IMR-90 (cell line): ENCODE measurements around the gene KRTAP19-1.

Experiments
- BHLHE40 ChIP-seq: fragments of 150-350 bp; IDR thresholded peaks from 2 replicates; pipeline ENCODE4 v1.6.1; 2016; ENCODE audit warnings: mild to moderate bottlenecking, low read depth, low read length
- FOS ChIP-seq: fragments of 150-350 bp; IDR thresholded peaks from 2 replicates; pipeline ENCODE4 v1.6.1; 2016; ENCODE audit warnings: low read depth, low read length
- MAFK ChIP-seq: IDR thresholded peaks from 2 replicates; pipeline ENCODE4 v1.6.1; 2012; ENCODE audit warnings: low read depth, low read length, improper control_type of control experiment
- MXI1 ChIP-seq: IDR thresholded peaks from 2 replicates; pipeline ENCODE4 v1.6.1; 2012; ENCODE audit warnings: low read depth, mild to moderate bottlenecking, low read length, moderate library complexity, borderline replicate concordance
- NFE2L2 ChIP-seq: fragments of 150-350 bp; IDR thresholded peaks from 2 replicates; pipeline ENCODE4 v1.6.1; 2016; ENCODE audit warnings: low read depth, mild to moderate bottlenecking, low read length
- POLR2A ChIP-seq: IDR thresholded peaks from 2 replicates; pipeline ENCODE4 v1.6.1; 2012; ENCODE audit warnings: mild to moderate bottlenecking, low read depth, low read length
- RAD21 ChIP-seq: IDR thresholded peaks from 2 replicates; pipeline ENCODE4 v1.6.1; 2012; ENCODE audit warnings: low read length, improper control_type of control experiment
- RFX5 ChIP-seq: IDR thresholded peaks from 2 replicates; pipeline ENCODE4 v1.8.0; 2012; ENCODE audit warnings: low read depth, mild to moderate bottlenecking, low read length, moderate library complexity
- SMC3 ChIP-seq: fragments of 150-350 bp; IDR thresholded peaks from 2 replicates; pipeline ENCODE4 v1.6.1; 2016; ENCODE audit warnings: low read depth, mild to moderate bottlenecking, antibody characterized with exemption, low read length, moderate library complexity
- TF ChIP-seq, protein P1 (sequence below): conservative IDR thresholded peaks from 2 replicates; pipeline ENCODE4 v1.5.1; 2012; ENCODE audit warnings: mild to moderate bottlenecking, low read depth, low read length, improper control_type of control experiment

DNA sequence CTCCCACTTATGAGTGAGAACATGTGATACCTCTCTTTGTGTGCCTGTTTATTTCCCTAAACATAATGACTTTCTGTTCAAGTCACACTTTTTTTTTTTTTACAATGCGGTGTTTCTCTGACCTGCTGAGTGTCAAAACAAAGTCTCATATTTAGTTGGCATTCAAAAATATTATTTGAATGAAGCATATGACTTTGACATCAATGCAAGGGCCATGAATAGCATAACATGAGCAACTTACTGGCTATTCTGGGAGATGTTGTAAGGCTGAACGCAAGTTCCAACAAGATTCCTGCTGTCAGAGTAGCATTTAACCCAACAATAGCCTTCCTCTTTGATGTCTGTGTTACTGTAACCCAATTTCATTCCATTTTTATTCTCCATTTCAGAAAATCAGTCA, 2.0 kb upstream of the KRTAP19-1 start:
- TF ChIP-seq, protein P1, sequence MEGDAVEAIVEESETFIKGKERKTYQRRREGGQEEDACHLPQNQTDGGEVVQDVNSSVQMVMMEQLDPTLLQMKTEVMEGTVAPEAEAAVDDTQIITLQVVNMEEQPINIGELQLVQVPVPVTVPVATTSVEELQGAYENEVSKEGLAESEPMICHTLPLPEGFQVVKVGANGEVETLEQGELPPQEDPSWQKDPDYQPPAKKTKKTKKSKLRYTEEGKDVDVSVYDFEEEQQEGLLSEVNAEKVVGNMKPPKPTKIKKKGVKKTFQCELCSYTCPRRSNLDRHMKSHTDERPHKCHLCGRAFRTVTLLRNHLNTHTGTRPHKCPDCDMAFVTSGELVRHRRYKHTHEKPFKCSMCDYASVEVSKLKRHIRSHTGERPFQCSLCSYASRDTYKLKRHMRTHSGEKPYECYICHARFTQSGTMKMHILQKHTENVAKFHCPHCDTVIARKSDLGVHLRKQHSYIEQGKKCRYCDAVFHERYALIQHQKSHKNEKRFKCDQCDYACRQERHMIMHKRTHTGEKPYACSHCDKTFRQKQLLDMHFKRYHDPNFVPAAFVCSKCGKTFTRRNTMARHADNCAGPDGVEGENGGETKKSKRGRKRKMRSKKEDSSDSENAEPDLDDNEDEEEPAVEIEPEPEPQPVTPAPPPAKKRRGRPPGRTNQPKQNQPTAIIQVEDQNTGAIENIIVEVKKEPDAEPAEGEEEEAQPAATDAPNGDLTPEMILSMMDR, result no peak
- TF ChIP-seq POLR2A, result no peak
- no peak for TF ChIP-seq NFE2L2
- TF ChIP-seq RAD21, result no peak
- TF ChIP-seq MAFK, result no peak
- no peak for TF ChIP-seq SMC3
- no peak for TF ChIP-seq RFX5
- TF ChIP-seq MXI1, result no peak
- TF ChIP-seq BHLHE40, result no peak
- TF ChIP-seq FOS, result no peak
